Left renal cortex interstitium (tissue), 4 donors: Measurements from ENCODE around the gene TRPM5. TPM values are rescaled to one million over a fixed set of nuclear protein-coding genes. Genes with fewer than 3 reads are reported as not detected.
A peak's percentile ranks its signal among the peaks of the same experiment; 100 is the strongest.

ENCODE experiments used
- DNase-seq, 4 donors: peaks; one replicate each; pipeline ENCODE4 v3.0.0-alpha.2; 2013; ENCODE audit warnings: low read depth in 4 of 4, low spot score in 2 of 4, missing footprints in 1 of 4
- polyA plus RNA-seq, 4 donors: library from polyadenylated mRNA; unstranded; fragments of 120-200 nt; gene quantifications; one replicate each; pipeline ENCODE4 v1.2.1, GENCODE V29; 2013; ENCODE audit not compliant: insufficient read length in 4 of 4

Gene TRPM5
- polyA plus RNA-seq, 4 donors, result 1.7 to 5.0 (median 3.3) TPM

GRCh38 chr11:2453436-2453835 is 9.1 kb upstream of the TRPM5 start:
- no peak for DNase-seq

GRCh38 chr11:2452321-2453012 is 8.2 kb upstream of the TRPM5 start:
- DNase-seq, result peak in 3 of 4 donors; percentile 32 to 52 (median 45)

GRCh38 chr11:2451916-2452315 is 7.6 kb upstream of the TRPM5 start:
- no peak for DNase-seq

- no peak for DNase-seq
These were observed 7.0 kb upstream of the TRPM5 start for GRCh38 chr11:2451336-2451735.

GRCh38 chr11:2450321-2451041 is 6.2 kb upstream of the TRPM5 start:
- no peak for DNase-seq

GRCh38 chr11:2449548-2450320 is 5.4 kb upstream of the TRPM5 start:
- no peak for DNase-seq

- DNase-seq, result no peak
These were observed 4.6 kb upstream of the TRPM5 start for GRCh38 chr11:2448661-2449547.

- DNase-seq, result no peak
These were observed 3.8 kb upstream of the TRPM5 start for GRCh38 chr11:2447951-2448650.

GRCh38 chr11:2447253-2447950 is 3.1 kb upstream of the TRPM5 start:
- DNase-seq, result no peak

- DNase-seq, result no peak
These were observed 2.4 kb upstream of the TRPM5 start for GRCh38 chr11:2446590-2447252.

- DNase-seq, result no peak
These were observed 1.6 kb upstream of the TRPM5 start for GRCh38 chr11:2445746-2446551.

GRCh38 chr11:2444821-2445745 is 769 bp upstream of the TRPM5 start, which contains the start of gene KCNQ1:
TSS of gene KCNQ1 (plus strand) at chr11:2445008. CDS start at chr11:2445099, 91 bp downstream.
- DNase-seq, result no peak

GRCh38 chr11:2443406-2443805 is 908 bp downstream of the TRPM5 start:
- DNase-seq, result no peak

GRCh38 chr11:2442589-2442988 is 1.7 kb downstream of the TRPM5 start:
- DNase-seq, result no peak

- DNase-seq, result no peak
These were observed 3.1 kb downstream of the TRPM5 start for GRCh38 chr11:2441171-2441570.

GRCh38 chr11:2440646-2441045 is 3.7 kb downstream of the TRPM5 start:
- DNase-seq, result no peak

GRCh38 chr11:2439820-2440219 is 4.5 kb downstream of the TRPM5 start:
- DNase-seq, result no peak
